ENCODE results near the gene FNDC7. TPM values are rescaled to one million over a fixed set of nuclear protein-coding genes. Genes with fewer than 3 reads are reported as not detected.

The FNDC7 gene
- total RNA-seq, 6 experiments from 2014 or later: not detected

DNA sequence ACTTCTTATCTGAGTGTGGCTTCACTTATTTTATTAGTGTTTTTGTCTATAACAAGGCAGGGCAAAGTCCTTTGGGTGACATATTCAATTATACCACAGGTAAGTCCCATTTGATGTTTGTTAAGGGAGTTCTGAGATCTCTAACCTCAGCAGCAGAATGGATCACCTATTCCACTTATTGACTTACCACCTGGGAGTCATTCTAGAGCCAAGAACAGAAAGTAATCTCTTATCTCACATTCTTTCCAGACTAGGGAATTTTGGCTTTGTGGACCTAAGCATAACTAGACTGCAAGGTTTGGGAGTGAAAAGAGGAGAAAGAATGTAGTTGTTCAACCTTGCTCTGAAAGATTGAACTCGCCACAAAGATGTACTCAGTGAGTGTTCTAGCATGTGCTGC, 13.2 kb downstream of the FNDC7 start:
- intact Hi-C loops (cut with DNase I): no loop called here
- no peak overlapping the region for H3K4me3 ChIP-seq
- no peaks in the 10 kb centered on the region for H3K4me1 ChIP-seq
- DNase-seq: no peak
- whole genome bisulfite sequencing (ENCODE audit: insufficient coverage, low coverage, low lambda C conversion rate, missing lambda C conversion rate): 57% methylated on average over 1 of the region's 1 CpG
- ATAC-seq: peak in 1 of 4 donors; percentile 24
- no peak overlapping the region for H3K27ac ChIP-seq
- TF ChIP-seq POLR2A (IDR thresholded peaks at IDR 0.05): no peak
- H3K36me3 ChIP-seq: no peaks in the 10 kb centered on the region
- H3K27me3 ChIP-seq: no peaks in the 10 kb centered on the region
- no peaks in the 10 kb centered on the region for H3K9me3 ChIP-seq

DNA sequence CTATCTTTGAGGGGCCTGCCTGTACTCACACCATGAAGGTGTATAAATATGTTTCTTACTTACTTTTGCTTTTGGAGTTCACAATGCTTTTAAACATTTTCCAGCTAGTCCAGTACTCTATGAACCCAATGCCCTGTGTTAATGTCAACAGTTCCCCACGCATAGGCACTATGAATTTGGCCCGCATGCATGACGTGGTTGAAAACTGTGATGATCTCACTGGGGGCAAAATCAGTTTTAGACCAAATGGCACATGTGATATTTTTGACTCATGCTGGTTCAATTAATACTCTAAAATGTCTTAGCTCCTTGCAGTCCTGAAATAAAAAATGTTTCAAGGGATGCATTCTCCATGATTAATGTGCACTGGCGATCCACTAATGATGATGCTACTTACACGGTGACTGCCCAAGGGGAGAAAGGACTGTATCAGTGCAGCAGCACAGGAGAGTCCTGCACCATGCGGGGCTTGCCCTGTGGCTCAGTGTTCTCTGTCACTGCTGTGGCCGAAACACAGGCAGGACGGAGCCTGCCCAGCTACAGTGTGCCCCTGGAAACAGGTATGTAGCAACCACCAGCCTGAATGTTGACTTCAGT, 15.7 kb downstream of the FNDC7 start:
- Histone ChIP-seq H3K27ac (no peak overlapping the region), H3K4me3 (no peak overlapping the region), H3K4me1 (no peaks in the 10 kb centered on the region), H3K36me3 (no peaks in the 10 kb centered on the region), H3K27me3 (no peaks in the 10 kb centered on the region), H3K9me3 (no peaks in the 10 kb centered on the region)
- intact Hi-C loops (cut with DNase I): no loop called here
- ATAC-seq: no peak
- DNase-seq: no peak
- TF ChIP-seq, protein P1, sequence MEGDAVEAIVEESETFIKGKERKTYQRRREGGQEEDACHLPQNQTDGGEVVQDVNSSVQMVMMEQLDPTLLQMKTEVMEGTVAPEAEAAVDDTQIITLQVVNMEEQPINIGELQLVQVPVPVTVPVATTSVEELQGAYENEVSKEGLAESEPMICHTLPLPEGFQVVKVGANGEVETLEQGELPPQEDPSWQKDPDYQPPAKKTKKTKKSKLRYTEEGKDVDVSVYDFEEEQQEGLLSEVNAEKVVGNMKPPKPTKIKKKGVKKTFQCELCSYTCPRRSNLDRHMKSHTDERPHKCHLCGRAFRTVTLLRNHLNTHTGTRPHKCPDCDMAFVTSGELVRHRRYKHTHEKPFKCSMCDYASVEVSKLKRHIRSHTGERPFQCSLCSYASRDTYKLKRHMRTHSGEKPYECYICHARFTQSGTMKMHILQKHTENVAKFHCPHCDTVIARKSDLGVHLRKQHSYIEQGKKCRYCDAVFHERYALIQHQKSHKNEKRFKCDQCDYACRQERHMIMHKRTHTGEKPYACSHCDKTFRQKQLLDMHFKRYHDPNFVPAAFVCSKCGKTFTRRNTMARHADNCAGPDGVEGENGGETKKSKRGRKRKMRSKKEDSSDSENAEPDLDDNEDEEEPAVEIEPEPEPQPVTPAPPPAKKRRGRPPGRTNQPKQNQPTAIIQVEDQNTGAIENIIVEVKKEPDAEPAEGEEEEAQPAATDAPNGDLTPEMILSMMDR (IDR thresholded peaks at IDR 0.05): no peak
- no peak for TF ChIP-seq POLR2A (IDR thresholded peaks at IDR 0.05)
- WGBS (ENCODE audit: insufficient coverage, low coverage, low lambda C conversion rate, missing lambda C conversion rate): 67% methylated on average over 5 of the region's 8 CpGs

GRCh38 chr1:108729481-108729880, 16.8 kb downstream of the FNDC7 start:
- H3K36me3 ChIP-seq: no peaks in the 10 kb centered on the region
- no peak for ATAC-seq
- WGBS (ENCODE audit: insufficient coverage, low coverage, low lambda C conversion rate, missing lambda C conversion rate): 87% methylated on average over 4 of the region's 4 CpGs
- intact Hi-C loops (cut with DNase I): no loop called here
- no peaks in the 10 kb centered on the region for H3K4me1 ChIP-seq
- no peaks in the 10 kb centered on the region for H3K9me3 ChIP-seq
- no peak for TF ChIP-seq POLR2A (IDR thresholded peaks at IDR 0.05)
- TF ChIP-seq, protein P1 (IDR thresholded peaks at IDR 0.05): no peak
- no peak overlapping the region for H3K27ac ChIP-seq
- no peak for DNase-seq
- no peak overlapping the region for H3K4me3 ChIP-seq
- H3K27me3 ChIP-seq: no peaks in the 10 kb centered on the region

DNA sequence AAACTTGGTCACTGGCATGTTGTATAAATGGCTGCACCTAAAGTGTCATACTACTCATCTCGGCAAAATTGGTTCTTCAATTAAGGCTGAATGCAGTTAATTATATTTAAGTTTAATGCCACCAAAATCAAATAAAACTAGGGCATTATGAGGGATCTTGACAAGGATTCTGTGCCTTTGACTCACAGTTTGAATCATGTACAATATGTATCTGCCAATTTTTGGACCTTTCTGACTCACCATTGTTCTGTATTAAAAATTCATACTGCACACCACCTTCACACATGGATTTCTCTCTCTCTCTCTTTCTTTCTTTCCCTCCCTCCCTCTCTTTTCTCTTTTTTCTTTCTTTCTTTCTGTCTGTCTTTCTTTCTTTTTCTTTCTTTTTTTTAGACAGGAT, 19.7 kb downstream of the FNDC7 start:
- DNase-seq (no peak), ATAC-seq (no peak)
- no peak overlapping the region for H3K27ac ChIP-seq
- H3K9me3 ChIP-seq: no peaks in the 10 kb centered on the region
- TF ChIP-seq POLR2A (IDR thresholded peaks at IDR 0.05): no peak
- TF ChIP-seq, protein P1 (IDR thresholded peaks at IDR 0.05): no peak
- H3K27me3 ChIP-seq: no peaks in the 10 kb centered on the region
- no CpG with 5 or more reads among the region's 1 CpG for whole genome bisulfite sequencing (ENCODE audit: insufficient coverage, low coverage, low lambda C conversion rate, missing lambda C conversion rate)
- H3K4me1 ChIP-seq: no peaks in the 10 kb centered on the region
- H3K4me3 ChIP-seq: no peak overlapping the region
- intact Hi-C loops (cut with DNase I): no loop called here
- no peaks in the 10 kb centered on the region for H3K36me3 ChIP-seq

GRCh38 chr1:108734171-108734865, 21.6 kb downstream of the FNDC7 start:
- intact Hi-C loops (cut with DNase I): no loop called here
- Histone ChIP-seq H3K4me1 (no peaks in the 10 kb centered on the region), H3K27me3 (no peaks in the 10 kb centered on the region), H3K4me3 (no peak overlapping the region), H3K9me3 (no peaks in the 10 kb centered on the region), H3K36me3 (no peaks in the 10 kb centered on the region), H3K27ac (no peak overlapping the region)
- TF ChIP-seq, protein P1 (IDR thresholded peaks at IDR 0.05): no peak
- no peak for TF ChIP-seq POLR2A (IDR thresholded peaks at IDR 0.05)
- DNase-seq (no peak), ATAC-seq (no peak)
- 83% methylated on average over 1 of the region's 1 CpG for WGBS (ENCODE audit: insufficient coverage, low coverage, low lambda C conversion rate, missing lambda C conversion rate)
